Stimulated activated CD8-positive, alpha-beta memory T cell treated with anti-CD3 and anti-CD28 coated beads, Interleukin-12 subunit alpha, Interleukin-12 subunit beta, amount 100 ng/mL, for 1 hour (primary cell): ENCODE data around the gene SULF2.

Experiments
- DNase-seq: peaks from one replicate; pipeline ENCODE4 v3.0.0-alpha.2; 2020; ENCODE audit warnings: low read depth

The SULF2 gene

GRCh38 chr20:47669152-47669425 is 116.2 kb downstream of the SULF2 start:
- no peak for DNase-seq

DNA sequence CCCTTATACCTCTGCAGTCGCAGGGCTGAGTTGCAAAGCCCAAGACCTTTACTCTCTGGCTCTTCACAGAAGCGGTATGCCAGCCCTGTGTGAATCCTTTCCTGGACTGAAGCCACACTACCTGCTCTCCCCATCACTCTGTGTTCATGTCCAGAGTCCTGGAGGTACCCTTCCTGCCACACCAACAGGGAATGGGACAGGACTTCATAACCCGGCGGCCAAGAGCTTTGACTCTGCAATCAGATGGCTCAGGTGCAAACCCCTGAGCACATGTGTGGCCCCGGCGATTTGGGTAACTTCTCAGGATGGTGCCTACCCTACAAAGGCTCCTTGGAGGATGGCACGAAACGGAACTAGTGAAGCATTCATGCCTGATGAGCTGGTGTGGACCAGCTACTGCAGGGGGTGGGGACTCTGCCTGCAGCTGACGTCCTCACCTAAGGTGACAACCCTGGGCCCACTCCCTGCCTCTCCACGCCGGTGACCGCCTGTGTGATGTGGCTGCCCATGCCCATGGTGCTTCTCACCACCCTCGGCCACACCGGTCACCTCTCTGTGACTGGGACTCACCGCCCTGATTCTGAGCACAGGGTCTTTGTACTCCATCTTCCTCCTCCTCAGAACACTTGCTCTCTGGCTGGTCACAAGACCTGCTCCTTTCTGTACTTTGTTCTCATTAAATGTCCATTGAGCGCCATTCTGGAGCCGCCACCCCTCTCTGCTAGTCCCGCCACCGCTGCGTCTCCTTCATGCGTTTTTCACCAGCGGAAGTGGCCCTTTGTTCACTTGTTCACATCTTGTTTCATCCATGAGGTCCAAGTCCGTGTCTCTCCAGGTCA is 116.7 kb downstream of the SULF2 start:
- no peak for DNase-seq

GRCh38 chr20:47667531-47668312 is 117.6 kb downstream of the SULF2 start:
- DNase-seq = no peak

DNA sequence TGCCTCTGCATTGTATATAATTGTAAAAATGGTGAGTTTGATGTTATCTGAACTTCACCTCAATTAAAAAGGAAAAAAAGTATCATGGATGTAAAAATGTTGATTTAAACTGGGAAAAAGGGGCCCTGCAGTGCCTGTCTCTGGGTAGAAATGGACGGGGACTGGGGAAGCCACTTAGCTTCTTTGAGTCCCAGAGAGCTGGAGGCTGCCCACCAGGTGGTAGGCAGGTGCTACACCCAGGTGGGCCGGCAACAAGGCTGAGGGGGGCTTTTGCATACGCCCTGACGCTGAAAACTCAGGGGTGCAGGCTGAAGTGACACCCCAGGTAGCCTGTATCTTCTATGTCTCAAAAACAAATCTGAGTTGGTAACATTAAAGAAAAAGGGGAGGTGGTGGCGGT is 118.2 kb downstream of the SULF2 start:
- no peak for DNase-seq

DNA sequence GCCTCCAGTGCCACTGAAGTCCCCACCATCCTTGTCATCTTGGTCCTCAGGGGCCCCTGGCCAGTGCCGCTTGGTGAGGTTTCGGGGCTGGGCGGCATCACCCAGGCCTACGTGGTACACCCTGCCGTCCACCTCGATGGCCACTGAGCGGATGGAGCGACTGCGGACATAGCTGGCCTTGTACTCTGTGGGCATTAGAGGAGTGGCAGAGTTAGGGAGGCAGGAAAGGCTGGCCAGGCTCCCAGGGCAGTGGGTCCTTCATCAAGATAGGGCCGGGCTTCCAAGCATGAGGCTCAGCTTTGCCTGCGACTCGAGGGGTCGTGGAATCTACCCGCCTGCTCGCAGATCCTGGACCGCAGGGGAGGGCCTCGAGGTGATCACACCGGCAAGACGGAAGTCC is 119.0 kb downstream of the SULF2 start:
- DNase-seq = no peak

DNA sequence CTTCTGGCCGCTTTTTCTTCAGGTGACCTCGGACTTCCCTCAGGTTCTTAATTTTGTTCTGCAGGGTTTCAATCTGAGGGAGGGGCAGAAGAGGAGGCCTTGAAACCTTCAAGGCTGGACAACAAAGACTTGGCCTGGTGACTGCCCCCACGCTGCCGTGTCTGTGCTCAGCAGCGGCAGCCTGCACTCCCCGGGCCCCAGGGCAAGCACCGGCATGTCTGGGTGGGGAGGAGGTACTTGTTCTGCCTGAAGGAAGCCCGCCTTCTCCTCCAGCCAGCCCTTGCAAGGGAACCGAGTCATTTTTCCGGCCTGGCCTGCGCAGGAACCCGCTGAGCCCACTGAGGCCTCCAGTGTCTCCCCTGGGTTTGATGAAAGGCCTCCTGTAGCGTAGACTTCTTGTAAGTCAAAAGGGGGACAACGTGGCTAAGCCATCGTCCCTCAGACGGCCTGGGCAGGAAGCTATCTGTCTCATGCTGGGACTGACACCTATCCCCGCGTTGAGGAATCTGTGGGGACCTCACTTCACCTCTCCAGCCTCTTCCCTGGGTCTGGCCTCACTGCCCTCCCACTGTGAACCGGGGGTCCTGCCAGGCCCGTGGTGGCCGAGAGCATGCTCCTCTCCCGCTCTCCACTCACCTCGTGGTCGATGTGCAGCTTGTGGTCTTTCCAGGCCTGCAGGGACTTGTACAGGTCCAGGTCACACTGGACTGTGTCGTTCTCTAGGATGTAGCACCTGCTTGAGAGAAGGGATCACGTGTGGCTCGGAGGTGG is 119.9 kb downstream of the SULF2 start:
- DNase-seq = no peak

DNA sequence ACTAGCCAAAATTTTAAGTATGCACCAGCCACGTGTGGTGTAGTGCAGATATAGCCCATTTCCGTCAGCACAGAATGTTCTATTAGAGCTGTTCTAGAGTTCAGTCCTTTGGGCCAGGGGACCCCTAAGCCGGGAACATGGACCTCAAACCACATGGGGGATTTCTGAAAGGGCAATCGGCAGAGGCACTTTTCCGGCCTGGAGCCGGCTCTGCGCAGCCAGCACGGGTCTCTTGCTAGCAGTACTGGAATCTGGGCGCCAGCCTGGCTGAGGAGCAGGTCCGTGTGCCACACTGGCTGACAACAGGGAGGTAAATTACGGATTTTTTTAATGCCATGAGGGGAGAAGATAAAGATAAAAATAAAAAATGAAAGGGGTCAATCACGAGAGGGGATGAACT is 120.5 kb downstream of the SULF2 start:
- no peak for DNase-seq

GRCh38 chr20:47664068-47664437 is 121.2 kb downstream of the SULF2 start:
- DNase-seq = no peak

DNA sequence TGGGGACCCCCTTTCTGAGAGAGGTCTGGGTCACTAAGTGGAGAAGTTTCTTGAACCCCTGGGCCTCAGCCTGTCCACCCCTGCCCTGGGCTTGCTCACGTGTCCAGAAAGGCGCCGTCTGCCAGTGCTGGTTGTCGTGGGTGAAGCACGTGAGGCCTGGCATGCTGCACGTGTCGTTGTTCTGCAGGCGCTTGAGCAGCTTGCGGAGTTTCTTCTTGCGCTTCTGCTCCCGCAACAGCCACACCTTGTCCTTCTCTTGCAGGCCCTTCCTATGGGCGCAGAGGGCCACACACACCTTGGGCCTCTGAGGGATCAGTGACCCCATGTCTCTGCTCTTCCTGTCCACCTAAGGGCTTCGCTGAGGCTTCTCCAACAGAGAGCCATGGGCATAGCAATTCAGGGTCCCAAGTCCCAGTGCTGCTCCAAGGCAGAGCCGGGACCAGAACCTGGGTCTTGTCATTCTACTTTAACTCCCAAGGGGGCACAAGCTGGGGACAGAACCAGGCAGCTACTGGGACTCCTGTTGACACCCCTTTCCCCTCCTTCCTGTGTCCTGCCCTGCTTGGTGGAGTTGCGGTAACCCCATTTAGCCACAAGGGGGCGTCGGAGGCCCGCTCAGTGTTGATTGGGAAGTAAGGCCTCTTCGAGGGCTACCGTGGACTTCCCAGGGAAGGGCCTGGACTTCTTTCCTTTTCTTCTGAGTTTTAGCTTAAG is 121.8 kb downstream of the SULF2 start:
- peak; percentile 53 for DNase-seq

- no peak for DNase-seq
These were observed 122.6 kb downstream of the SULF2 start for GRCh38 chr20:47662483-47663353.

DNA sequence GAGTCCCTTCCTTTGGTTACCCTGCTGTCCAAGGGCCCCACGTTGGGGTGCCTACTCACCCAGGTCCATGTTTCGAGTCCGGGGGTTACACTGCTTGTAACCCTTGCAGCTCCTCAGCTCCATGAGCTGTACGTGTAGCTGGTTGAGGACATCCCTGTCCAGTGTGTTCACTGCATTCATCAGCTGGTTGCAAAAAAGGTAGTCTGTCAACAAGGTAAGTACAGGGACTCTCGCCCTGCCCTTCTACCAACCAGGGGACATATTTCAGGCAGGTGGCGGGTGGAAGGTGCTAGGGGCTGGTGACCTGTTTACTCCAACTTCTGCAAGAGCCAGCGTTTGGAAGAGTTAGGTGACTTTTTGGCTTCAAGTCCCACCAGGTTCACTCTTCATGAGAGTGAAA is 123.6 kb downstream of the SULF2 start:
- no peak for DNase-seq

- no peak for DNase-seq
These were observed 124.1 kb downstream of the SULF2 start for GRCh38 chr20:47660983-47661700.

- DNase-seq = no peak
These were observed 124.7 kb downstream of the SULF2 start for GRCh38 chr20:47660602-47660905.

DNA sequence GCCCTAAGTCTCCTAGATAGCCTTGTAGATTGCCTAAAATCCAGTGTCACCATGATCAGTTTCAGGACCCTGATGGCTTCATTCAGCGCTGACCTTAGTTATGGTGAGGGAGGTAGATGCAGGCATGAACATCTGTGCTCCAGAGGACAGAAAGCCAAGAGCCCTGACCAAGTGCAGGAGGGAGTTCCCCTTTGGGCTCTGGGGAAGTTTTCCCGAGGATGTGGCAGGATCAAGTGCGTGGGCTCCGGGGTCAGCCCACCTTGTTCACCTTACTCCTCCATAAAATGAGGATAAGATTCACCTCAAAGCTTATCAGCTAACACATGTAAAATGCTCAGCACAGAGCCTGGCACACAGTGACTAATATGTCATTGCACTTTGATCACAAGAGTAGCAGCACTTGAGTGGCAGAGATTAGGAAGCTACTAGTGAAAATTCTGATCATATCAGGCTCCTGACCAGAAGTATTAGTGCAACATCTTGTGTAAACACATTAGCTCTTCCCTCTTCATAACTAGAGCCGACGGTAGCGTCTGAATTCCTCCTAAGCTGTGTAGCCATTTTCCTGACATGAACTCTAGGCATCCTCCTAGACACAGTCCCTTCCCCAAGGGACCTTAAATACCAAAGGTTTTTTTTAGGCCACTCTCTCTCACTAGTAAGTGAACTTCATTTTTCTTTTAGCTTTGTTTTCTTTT is 125.2 kb downstream of the SULF2 start:
- no peak for DNase-seq

DNA sequence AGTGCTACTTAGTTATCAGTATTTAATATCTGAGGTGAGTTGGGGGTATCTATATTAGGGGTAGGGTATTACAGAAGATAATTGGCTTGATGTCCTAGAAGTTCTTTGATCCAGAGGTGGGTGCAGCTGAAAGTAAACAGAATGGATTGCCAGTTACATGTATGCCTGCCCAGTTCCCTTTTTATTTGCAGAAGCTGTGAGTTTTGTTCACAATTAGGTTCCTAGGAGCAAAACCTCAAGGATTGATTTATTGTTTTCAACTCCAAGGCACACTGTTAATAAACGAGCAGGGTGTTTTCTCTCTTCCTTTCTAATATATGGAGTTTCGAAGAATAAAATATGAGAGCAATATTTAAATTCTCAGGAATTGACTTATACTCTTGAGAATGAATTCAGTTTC is 129.0 kb downstream of the SULF2 start:
- no peak for DNase-seq

GRCh38 chr20:47655635-47656034 is 129.6 kb downstream of the SULF2 start:
- DNase-seq = no peak

DNA sequence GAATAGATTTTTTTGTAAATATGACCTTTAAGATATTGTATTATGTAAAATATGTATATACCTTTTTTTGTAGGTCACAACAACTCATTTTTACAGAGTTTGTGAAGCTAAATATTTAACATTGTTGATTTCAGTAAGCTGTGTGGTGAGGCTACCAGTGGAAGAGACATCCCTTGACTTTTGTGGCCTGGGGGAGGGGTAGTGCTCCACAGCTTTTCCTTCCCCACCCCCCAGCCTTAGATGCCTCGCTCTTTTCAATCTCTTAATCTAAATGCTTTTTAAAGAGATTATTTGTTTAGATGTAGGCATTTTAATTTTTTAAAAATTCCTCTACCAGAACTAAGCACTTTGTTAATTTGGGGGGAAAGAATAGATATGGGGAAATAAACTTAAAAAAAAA is 130.9 kb downstream of the SULF2 start:
- DNase-seq = no peak

DNA sequence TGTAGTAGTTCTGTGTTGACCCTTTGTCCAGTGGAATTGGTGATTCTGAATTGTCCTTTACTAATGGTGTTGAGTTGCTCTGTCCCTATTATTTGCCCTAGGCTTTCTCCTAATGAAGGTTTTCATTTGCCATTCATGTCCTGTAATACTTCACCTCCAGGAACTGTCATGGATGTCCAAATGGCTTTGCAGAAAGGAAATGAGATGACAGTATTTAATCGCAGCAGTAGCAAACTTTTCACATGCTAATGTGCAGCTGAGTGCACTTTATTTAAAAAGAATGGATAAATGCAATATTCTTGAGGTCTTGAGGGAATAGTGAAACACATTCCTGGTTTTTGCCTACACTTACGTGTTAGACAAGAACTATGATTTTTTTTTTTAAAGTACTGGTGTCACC is 131.4 kb downstream of the SULF2 start:
- no peak for DNase-seq

DNA sequence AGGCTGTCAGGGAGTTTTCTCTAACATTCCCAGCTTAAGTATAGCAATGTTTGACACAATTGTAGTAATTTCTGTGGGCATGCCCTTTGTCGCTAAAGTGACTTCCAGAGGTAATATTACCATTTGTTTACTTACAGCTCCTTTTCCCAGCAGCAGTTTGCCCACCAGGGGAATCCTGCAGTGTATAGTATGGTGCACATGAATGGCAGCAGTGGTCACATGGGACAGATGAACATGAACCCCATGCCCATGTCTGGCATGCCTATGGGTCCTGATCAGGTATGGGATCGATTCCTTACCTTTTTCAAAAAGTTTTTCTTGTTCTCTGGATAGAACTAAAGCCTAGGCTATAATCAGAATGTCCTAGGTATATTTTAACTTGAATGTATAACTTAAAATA is 132.5 kb downstream of the SULF2 start:
- DNase-seq = no peak

DNA sequence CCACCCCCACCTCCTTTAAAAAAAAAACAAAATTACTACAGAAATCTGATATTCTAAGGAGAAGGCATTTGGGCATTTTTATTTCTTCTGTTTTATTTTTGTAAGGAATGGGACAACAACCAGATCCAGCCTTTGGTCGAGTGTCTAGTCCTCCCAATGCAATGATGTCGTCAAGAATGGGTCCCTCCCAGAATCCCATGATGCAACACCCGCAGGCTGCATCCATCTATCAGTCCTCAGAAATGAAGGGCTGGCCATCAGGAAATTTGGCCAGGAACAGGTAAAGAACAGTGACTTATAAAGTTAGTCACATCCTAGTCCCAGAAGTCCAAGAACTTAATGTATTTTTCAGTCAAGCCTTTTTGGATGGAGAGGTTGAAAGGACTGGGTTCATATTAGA is 133.0 kb downstream of the SULF2 start:
- DNase-seq = no peak
